HG03039 (cell line): ENCODE results near the gene COX7A1.
"Not testable (repeated sequence)": the region's sequence is repeated elsewhere in the genome, so short reads cannot be mapped to it uniquely, and the experiment has no call there.

Experiments
- ATAC-seq: cut with Tn5 transposase; IDR thresholded peaks from one replicate; pipeline ENCODE4 v1.9.1; 2021; ENCODE audit warnings: mild to moderate bottlenecking, moderate library complexity; ENCODE audit not compliant: unreplicated experiment

Gene COX7A1

DNA sequence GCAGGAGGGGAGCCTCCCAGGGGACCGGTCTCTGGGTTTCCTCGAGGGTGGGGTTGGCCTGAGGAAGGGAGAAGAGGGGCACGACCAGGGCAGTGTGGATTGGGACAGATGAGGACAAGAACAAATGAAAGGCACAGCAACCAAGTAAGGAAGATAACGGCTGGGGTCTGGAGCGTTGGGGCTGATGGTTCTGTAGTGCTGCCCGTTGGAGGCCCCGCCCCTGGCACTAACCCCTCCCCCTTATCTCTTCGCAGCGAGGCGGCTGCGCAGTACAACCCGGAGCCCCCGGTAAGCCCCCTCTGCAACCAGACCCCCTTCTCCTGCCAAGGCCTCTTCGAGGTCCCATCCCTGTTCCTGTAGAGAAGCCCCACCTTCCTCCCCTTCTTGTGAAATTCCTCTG is 10.2 kb downstream of the COX7A1 start:
- no peak for ATAC-seq

- ATAC-seq, result peak; percentile 49
Observed at GRCh38 chr19:36141039-36141927, 11.0 kb downstream of the COX7A1 start.

- peak; percentile 2 for ATAC-seq
Observed at GRCh38 chr19:36140304-36141038, 11.8 kb downstream of the COX7A1 start.

- ATAC-seq, result peak; percentile 75
Observed at GRCh38 chr19:36139473-36140303, 12.6 kb downstream of the COX7A1 start, which contains the start of gene CAPNS1. CAPNS1 (plus strand) TSS chr19:36140066; CDS start chr19:36141012, 946 bp downstream.

GRCh38 chr19:36139120-36139472 is 13.2 kb downstream of the COX7A1 start:
- ATAC-seq, result no peak

DNA sequence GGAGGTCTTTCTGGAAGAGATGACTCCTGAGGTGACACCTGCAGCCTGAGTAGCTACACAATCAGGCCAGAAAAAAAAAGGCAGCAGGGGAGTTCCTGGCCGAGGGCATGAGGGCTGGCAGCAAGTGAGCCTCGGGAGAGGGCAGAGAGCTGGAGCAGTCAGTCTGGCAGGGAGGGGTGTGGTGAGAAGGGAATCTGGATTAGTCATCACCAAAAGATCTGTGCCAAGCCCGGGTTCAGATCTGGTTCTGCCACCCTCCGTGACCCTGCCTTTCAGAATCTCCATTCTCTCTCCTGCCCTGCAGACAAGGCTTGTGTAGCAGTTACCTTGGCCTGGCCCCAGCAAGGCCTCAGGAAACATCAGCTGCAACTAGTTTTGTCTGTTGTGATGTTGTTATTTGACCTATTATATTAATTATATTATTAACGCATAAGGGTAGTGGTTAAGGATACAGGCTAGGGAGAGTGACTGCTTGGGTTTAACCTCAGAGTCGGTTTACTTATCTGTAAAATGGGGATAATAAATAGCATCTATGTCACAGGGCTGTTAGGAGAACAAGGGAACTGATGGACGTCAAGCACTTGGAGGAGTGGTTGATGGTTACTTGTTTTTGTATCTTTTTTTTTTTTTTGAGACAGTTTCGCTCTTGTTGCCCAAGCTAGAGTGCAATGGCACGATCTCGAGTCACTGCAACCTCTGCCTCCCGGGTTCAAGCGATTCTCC is 15.1 kb downstream of the COX7A1 start:
- no peak for ATAC-seq

DNA sequence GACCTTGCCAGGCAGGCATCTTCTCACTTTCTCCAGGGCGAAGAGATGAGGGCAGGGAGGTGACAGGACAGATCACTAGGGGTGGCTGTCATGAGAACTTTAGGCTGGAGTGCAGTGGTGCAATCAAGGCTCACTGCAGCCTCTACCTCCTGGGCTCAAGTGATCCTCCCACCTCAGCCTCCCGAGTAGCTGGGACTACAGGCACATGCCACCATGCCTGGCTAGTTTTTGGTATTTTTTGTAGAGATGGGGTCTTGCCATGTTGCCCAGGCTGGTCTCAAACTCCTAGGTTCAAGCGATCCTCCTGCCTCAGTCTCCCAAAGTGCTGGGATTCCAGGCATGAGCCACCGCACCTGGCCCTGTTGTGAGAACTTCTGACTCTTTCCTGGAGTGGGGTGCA is 17.4 kb downstream of the COX7A1 start:
- ATAC-seq, result not testable (repeated sequence)

GRCh38 chr19:36131221-36131620 is 21.0 kb downstream of the COX7A1 start:
- ATAC-seq, result not testable (repeated sequence)

DNA sequence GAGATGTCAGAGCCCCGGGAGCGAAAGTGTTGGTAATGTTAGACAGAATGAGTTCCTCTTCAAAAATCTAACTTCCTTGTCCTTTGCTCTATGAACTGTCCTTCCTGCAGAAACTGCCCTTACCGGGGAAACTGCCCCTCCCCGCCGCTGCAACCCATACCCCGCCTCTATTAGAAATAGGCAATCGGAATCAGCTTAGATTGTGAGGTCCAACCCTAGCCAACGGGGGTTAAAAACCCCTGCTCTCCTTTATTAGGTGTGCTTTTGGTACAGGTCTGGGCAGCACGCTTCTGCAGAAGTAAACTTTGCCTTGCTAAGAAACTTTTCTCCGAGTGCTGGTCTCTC is 23.9 kb downstream of the COX7A1 start:
- ATAC-seq, result no peak

DNA sequence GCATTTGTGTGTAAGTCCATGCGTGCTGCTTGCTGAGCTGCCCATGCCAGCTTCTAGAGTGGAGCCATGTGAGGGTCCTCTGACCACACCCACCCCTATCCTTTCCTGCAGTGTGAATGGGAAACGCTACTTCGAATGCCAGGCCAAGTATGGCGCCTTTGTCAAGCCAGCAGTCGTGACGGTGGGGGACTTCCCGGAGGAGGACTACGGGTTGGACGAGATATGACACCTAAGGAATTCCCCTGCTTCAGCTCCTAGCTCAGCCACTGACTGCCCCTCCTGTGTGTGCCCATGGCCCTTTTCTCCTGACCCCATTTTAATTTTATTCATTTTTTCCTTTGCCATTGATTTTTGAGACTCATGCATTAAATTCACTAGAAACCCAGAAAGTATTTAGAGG is 26.7 kb downstream of the COX7A1 start:
- no peak for ATAC-seq

DNA sequence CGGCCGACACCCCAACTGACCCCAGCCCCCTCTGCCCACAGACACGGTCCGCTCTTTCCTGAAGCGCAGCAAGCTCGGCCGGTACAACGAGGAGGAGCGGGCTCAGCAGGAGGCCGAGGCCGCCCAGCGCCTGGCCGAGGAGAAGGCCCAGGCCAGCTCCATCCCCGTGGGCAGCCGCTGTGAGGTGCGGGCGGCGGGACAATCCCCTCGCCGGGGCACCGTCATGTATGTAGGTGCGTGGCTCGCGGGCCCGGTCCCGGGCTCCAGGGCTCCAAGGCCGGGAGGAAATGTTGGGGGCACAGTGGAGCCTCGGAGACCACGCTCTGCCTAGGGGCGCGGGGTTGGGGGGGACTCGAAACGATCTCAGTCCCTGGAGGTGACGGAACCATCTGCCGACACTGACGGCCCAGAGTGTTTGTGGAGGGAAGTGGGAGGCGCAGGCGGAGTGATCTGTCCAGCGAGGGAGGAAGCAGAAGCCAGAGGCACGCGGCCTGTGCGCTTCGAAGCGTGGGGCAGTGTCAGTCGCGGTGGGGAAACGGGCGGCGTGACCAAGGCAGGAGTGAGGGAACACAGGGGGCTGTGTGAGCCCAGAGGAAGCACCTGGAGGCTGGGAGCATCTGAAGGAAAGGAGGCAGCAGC is 30.6 kb downstream of the COX7A1 start:
- no peak for ATAC-seq

GRCh38 chr19:36120984-36121358 is 31.3 kb downstream of the COX7A1 start:
- no peak for ATAC-seq

DNA sequence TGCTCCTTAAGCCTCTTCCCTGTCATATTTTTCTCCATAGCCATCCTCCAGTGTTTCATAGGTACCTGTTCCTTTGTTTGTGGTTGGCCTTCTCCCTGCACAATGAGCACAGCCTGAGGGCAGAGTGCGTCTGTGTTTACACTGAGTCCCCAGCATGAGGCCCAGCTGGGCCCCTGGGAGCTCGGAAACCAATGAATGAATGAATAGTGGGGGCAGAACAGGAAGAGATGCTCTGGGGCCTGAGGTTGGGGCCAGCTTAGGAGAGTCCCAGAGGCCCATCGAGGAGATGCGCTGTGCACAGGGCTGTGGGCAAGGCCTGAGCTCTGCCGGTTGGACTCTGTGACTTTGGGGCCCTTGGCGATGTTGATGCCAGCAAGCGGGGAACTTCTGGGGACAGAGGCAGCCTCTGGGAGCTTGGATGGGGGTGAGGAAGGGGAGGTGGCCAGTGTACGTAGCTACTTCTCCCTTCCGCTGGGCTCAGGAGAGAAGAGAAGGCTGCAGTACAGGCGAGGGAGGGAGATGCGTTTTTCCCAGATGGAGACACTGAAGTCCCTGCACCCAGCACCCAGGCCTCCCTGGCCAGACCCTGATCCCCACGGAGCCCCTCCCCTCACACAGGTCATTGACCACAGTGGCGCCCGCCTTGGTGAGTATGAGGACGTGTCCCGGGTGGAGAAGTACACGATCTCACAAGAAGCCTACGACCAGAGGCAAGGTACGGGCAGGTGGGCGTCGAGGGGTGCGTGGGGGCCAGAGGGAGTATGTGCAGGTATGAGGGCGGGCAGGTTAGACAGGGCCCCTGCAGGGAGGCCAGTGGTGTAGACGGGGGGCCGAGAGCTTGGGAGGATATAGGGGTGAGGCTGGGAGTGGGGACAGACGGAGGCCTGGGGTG is 31.9 kb downstream of the COX7A1 start:
- ATAC-seq, result no peak

DNA sequence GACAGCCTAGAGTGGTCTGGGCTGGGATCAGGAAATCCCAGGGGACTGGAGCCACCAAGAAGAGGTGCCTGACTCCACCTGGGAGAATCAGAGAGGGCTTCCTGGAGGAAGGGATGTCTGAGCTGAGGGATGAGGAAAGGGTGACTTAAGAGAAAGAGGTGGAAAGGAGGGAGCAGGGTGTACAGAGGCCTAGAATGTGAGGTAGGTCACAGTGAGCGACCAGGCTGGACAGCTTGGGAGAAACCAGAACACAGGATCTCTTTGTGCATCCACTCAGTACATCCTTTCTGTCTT is 36.0 kb downstream of the COX7A1 start:
- ATAC-seq, result no peak

- ATAC-seq, result peak; percentile 26
Observed at GRCh38 chr19:36115453-36116343, 36.5 kb downstream of the COX7A1 start, which contains the start of gene TBCB. TBCB (plus strand) TSS chr19:36115468; CDS start chr19:36115561, 93 bp downstream.

DNA sequence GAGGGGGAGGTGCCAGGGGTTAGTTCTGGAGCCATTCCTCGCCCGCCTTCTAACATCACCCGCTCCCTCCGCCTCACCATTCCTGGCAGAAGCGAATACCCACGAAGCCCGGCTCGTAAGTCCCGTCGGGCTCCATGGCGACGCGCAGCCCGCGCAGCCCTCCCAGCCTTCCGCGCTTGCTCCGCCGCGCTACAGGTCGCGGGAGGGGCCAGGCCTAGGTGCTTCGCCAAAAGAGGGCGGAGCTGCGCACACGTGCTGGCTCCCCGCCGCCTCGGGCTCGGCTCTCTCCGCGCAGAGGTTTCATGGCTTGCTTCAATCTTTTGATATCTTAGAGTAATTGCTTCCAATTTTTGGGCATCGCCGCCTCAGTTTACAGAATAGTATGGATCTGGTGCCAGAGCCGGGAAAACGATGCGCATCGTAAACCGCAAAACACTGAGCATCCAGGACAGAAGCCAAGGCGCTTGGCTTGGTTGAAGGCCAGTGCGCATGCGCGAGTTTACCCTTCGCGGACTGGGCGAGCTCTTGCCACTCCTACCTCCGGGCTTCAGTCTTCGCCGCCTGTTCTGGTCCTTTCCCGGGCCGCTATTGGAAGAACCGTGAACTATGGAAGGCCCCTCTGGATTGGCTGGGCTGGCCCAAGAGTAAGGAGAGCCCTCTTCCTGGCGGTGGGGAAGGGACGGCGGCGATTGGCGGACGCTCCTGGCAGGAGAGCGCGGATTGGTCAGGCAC is 37.4 kb downstream of the COX7A1 start, which contains the start of gene POLR2I:
TSS of gene POLR2I (minus strand) at position 155 of the 732 bp plus-strand sequence. CDS start at position 136, 19 bp downstream.
- peak; percentile 75 for ATAC-seq

GRCh38 chr19:36113894-36114720 is 38.1 kb downstream of the COX7A1 start:
- ATAC-seq, result no peak
